RWPE1 (cell line): ENCODE data around the gene R3HDML.

Experiments used
- CTCF ChIA-PET: fragments of 350-600 bp; sonication (Branson Sonifier 250); formaldehyde crosslinking; extraction: SDS; loops from one replicate; lab custom pipeline; 2021; lab: Yijun Ruan, JAX
- POLR2A ChIA-PET: fragments of 400-600 bp; formaldehyde crosslinking; extraction: SDS; loops from one replicate; lab custom pipeline; 2020; ENCODE audit warnings: antibody characterized with exemption; ENCODE audit not compliant: low non-redundant PET; lab: Yijun Ruan, JAX
- DNase-seq: peaks from one replicate; pipeline ENCODE4 v3.0.0; 2012; ENCODE audit warnings: low spot score
- H3K27ac ChIP-seq: fragments of 450-650 bp; 2 replicates; pipeline ENCODE4 v1.5.1; 2017
- TF ChIP-seq, protein P1 (sequence below): fragments of 450-650 bp; conservative IDR thresholded peaks from 2 replicates; pipeline ENCODE4 v1.5.1; 2017; ENCODE audit warnings: low read depth, mild to moderate bottlenecking

The R3HDML gene

DNA sequence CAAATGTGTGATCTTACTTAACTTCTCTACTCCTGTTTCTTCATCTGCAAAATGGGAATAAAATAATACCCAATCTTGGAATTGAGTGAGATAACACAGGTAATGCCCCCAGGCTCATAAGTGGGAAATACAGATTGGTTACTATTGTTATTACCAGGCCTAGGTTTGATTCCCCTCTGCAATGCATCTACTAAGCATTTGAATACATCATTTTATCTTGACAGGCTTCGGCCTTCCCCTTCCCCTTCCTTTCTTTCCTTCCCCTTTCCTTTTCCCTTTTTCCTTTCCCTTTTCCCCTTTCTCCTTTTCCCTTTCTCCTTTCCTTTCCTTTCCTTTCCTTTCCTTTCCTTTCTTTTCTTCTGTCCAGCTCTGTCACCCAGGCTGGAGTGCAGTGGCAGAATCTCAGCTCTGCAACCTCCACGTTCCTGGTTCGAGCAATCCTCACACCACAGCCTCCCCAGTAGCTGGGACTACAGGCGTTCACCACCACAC lies 11.4 kb downstream of the R3HDML start:
- DNase-seq = no peak
- TF ChIP-seq, protein P1, sequence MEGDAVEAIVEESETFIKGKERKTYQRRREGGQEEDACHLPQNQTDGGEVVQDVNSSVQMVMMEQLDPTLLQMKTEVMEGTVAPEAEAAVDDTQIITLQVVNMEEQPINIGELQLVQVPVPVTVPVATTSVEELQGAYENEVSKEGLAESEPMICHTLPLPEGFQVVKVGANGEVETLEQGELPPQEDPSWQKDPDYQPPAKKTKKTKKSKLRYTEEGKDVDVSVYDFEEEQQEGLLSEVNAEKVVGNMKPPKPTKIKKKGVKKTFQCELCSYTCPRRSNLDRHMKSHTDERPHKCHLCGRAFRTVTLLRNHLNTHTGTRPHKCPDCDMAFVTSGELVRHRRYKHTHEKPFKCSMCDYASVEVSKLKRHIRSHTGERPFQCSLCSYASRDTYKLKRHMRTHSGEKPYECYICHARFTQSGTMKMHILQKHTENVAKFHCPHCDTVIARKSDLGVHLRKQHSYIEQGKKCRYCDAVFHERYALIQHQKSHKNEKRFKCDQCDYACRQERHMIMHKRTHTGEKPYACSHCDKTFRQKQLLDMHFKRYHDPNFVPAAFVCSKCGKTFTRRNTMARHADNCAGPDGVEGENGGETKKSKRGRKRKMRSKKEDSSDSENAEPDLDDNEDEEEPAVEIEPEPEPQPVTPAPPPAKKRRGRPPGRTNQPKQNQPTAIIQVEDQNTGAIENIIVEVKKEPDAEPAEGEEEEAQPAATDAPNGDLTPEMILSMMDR = no peak
- no peak overlapping the region for H3K27ac ChIP-seq
- POLR2A ChIA-PET = no interaction called here
- CTCF ChIA-PET = interaction anchor here (0.6 to 0.7 kb wide), 2 partner anchors 23 to 33 kb away, joined by 3 to 4 read pairs; no protein-coding TSS in a partner anchor

DNA sequence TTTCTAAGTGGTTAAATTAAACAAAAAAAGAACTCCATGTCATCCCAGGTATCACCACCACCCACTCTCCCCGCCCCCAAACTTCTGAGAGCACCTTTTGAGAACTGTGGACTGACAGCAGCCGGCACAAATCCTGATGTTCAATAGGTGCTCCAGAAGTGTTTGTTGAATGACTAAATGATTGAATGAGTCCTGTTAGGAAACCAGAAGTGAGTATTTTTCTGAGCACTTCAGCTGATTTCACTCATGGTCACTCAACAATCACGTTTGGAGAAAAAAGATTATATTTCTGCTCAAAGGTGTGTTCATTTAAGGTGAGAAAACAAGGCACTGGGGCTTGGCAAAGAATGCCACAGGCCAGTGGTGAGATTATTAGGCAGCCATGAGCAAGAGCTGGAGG lies 12.5 kb downstream of the R3HDML start:
- H3K27ac ChIP-seq = no peak overlapping the region
- ChIA-PET CTCF (interaction anchor here (0.6 kb wide), 1 partner anchor 216 kb away, joined by 3 read pairs; no protein-coding TSS in a partner anchor), POLR2A (no interaction called here)
- TF ChIP-seq, protein P1 = no peak
- no peak for DNase-seq

DNA sequence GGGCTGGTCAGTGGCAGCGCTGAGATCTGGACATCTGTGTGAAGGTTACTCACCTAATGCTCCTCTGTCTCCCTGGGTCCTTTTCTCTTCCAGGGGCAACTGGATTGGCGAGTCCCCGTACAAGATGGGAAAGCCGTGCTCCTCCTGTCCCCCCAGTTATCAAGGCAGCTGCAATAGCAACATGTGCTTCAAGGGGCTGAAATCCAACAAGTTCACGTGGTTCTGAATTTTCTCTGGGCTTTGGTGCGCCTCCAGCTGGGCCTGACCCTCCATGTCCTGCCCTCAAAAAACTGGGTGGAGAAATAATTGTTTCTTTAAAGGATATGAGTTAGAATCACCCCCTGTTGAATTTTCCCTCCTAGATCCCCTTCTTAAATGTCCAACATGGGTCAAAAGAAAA lies 13.7 kb downstream of the R3HDML start:
- DNase-seq = no peak
- H3K27ac ChIP-seq = no peak overlapping the region
- POLR2A ChIA-PET = no interaction called here
- TF ChIP-seq, protein P1 = no peak
- CTCF ChIA-PET = interaction anchor here (0.7 kb wide), 1 partner anchor 413 kb away, joined by 3 read pairs; no protein-coding TSS in a partner anchor

DNA sequence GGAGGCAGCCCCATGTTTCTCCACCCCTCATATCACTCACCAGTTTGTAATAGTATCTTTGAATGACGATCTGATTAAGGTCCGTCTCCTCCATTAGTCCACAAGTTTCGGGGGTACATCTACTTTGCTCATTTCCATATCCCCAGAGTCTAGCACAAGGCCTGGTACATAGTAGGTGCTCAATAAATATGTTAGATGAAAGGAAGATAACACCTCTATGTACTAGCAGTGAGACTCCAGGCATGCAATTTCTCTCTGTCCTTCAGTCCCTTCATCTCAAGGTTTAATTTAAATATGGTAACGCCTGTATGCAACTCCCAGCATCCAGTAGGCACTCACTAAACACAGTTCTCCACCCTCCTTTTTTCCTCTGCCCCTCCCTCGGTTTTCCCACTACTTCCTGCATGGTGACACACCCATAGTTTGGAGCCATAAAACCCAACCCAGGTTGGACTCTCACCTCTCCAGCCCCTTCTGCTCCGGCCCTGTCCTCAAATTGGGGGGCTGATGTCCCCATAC lies 18.2 kb downstream of the R3HDML start:
- ChIA-PET POLR2A (no interaction called here), CTCF (interaction anchor here (0.6 kb wide), 2 partner anchors 139 to 263 kb away, joined by 3 read pairs; no protein-coding TSS in a partner anchor)
- no peak for DNase-seq
- H3K27ac ChIP-seq = no peak overlapping the region
- TF ChIP-seq, protein P1 = no peak

DNA sequence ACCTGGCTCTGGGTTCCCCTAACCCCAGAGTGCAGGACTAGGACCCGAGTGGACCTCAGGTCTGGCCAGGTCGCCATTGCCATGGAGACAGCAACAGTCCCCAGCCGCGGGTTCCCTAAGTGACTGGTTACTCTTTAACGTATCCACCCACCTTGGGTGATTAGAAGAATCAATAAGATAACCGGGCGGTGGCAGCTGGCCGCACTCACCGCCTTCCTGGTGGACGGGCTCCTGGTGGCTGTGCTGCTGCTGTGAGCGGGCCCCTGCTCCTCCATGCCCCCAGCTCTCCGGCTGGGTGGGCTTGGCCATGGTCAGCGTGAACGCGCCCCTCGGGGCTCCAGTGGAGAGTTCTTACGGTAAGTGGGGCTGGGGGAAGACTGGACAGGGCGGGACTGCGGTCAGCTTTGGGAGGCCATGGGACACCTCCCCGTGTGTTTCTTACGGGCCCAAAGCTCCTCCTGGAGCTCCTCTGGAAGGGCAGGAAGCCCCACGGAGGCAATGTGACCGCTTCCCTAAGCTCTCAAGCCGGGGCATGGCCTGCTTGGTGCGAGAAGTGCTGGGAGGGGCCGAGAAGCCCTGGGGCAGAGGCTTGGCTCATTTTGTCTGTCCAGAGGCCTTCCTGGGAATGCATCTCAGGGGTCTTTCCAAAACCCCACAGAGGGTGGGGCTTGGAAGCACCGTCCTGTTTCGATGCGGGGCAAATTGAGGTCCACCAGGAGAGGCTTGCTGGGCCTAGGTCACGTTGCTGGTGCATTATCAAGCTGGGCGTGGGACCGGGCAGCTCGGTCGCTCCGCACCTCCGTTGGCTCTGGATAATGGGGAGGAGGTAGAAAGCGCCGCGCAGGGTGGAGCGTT lies 18.9 kb downstream of the R3HDML start, which contains the start of gene HNF4A:
HNF4A (plus strand) TSS at position 202 of the 855 bp plus-strand sequence; CDS start at position 308, 106 bp downstream.
- DNase-seq = no peak
- H3K27ac ChIP-seq = no peak within 1 kb of the TSS
- CTCF ChIA-PET = interaction anchor here (0.6 kb wide), 1 partner anchor 139 kb away, joined by 3 read pairs; no protein-coding TSS in a partner anchor
- TF ChIP-seq, protein P1 = no peak
- POLR2A ChIA-PET = no interaction called here

DNA sequence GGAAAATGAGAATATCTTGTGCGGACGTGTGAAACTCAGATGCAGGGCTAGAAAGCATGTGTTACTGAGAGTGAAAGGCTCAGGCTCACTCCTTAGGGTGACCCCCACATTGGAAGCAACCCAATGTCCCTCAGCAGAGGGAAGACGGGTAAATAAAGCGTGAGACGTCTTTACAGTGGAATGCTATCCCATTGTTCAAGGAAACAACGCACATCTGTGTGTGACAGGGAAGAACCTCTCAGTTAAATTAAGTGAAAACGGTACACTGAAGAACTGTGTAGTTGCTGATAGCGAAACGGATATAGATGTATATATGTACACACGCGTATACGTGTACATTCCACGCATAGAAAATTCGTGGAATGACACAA lies 19.5 kb downstream of the R3HDML start:
- TF ChIP-seq, protein P1 = no peak
- no peak overlapping the region for H3K27ac ChIP-seq
- CTCF ChIA-PET = no interaction called here
- no peak for DNase-seq
- POLR2A ChIA-PET = no interaction called here
